Urinary bladder (tissue), 4 donors: ENCODE data around the gene YAP1. TPM values are rescaled to one million over a fixed set of nuclear protein-coding genes. Genes with fewer than 3 reads are reported as not detected.
A peak's percentile ranks its signal among the peaks of the same experiment; 100 is the strongest.

Experiments
- DNase-seq: peaks from one replicate; pipeline ENCODE4 v3.0.0-alpha.2; 2015; ENCODE audit errors: extremely low spot score
- H3K27ac ChIP-seq: one replicate; pipeline ENCODE4 v1.5.1; 2013; ENCODE audit warnings: low read depth, mild to moderate bottlenecking, moderate library complexity
- H3K36me3 ChIP-seq: one replicate; pipeline ENCODE4 v1.6.1; 2013; ENCODE audit warnings: mild to moderate bottlenecking, moderate library complexity; ENCODE audit not compliant: insufficient read depth
- H3K4me1 ChIP-seq: one replicate; pipeline ENCODE4 v1.6.1; 2013; ENCODE audit warnings: mild to moderate bottlenecking, moderate library complexity; ENCODE audit not compliant: insufficient read depth
- H3K4me3 ChIP-seq: one replicate; pipeline ENCODE4 v1.5.1; 2013; ENCODE audit warnings: low read depth, low read length
- WGBS: extraction: QIAGEN DNeasy Blood & Tissue Kit; methylation state at CpG from one replicate; pipeline ENCODE4 v1.1.7; 2013; 5-methylcytosine and 5-hydroxymethylcytosine counted together
- polyA plus RNA-seq: library from polyadenylated mRNA; stranded (reverse); fragments of 200-250 nt; gene quantifications from one replicate; pipeline ENCODE4 v1.2.3, GENCODE V29; 2013
- total RNA-seq: library from RNA; depleted of rRNA; stranded (reverse); fragments of >200 nt; gene quantifications from one replicate; pipeline ENCODE4 v1.2.3, GENCODE V29; 2014
- donor health status: healthy with polysubstance abuse.
- donor health status: healthy.

Gene YAP1
- total and polyA plus RNA-seq, 2 donors, result 112 to 129 TPM

DNA sequence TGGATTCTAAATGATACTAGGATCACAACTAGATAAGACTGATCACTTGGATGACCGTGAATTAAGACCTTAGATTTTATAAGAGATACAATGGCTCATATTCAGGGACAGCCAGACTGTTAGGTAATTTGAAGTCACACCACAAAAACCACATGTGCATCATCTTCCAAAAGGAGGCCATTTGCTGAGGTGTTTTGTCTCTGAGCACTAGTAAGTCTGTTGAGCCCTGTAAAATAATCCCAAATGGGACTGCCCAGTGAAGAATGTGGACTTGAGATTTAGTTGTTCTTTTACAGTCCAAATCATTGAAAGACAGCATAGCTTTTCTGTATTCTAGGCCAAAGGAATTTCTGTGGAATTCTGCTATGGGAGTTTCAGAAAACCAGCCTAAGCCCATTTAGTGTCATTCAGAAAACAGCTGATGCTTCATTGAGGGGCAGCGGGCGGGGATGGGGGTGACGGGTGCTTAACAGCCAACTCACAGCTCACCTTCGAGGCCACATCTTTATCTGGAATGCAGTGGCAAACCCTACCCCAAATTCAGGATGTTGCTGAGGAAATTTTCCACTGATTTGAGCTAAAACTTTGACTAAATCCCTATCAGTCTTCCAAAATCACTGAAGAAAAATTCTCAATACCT, 127.0 kb downstream of the YAP1 start:
- WGBS, result 74% methylated on average over 5 of the region's 5 CpGs

DNA sequence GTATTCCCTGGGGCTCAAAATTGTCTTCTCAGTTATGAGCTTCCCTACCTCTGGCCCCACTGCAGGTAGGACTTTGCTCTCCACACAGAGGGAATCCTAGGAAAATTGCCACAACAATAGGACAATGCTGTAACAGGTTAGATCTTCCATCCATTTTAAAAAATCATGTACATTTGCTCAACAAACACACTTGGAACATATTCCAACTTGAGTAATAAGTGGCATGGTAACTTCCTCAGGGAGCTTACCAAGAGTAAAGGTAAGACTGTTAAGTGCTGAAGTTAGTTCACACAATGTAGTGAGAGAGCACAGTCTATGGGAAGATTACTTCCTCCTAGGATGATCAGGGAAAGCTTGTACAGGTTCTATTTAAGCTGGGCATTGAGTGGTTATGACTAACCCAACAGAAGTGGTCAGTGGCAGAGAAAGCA, 128.2 kb downstream of the YAP1 start:
- no peak overlapping the region for H3K4me3 ChIP-seq
- DNase-seq, result no peak
- no peak overlapping the region for H3K27ac ChIP-seq
- no peaks in the 10 kb centered on the region for H3K36me3 ChIP-seq
- no peaks in the 10 kb centered on the region for H3K4me1 ChIP-seq

More for the DNA sequence above, 127.0 kb downstream of the YAP1 start:
- Histone ChIP-seq H3K4me3 (no peak overlapping the region), H3K27ac (no peak overlapping the region), H3K36me3 (no peaks in the 10 kb centered on the region), H3K4me1 (no peaks in the 10 kb centered on the region)
- no peak for DNase-seq

DNA sequence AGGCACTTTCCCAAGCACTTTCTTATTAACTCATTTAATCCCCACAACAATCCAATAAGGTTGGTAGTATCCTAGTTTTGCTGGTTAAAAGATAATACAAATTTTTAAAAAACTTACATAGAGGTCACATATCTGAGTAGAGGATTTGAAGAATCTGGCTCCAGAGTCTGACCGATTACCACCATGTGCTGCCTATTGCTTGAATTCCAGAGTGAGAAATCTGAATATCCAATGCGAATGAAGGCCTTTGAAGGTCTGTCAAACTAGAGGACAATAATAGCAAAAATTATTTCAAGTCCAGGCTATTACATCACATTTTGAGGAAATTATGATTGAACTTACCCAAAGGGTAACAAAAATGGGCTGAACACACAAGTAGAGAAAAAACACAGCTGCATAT, 129.2 kb downstream of the YAP1 start:
- Histone ChIP-seq H3K36me3 (no peaks in the 10 kb centered on the region), H3K27ac (no peak overlapping the region), H3K4me3 (no peak overlapping the region), H3K4me1 (no peaks in the 10 kb centered on the region)
- DNase-seq, result no peak
- WGBS, result 90% methylated on average over 2 of the region's 2 CpGs

DNA sequence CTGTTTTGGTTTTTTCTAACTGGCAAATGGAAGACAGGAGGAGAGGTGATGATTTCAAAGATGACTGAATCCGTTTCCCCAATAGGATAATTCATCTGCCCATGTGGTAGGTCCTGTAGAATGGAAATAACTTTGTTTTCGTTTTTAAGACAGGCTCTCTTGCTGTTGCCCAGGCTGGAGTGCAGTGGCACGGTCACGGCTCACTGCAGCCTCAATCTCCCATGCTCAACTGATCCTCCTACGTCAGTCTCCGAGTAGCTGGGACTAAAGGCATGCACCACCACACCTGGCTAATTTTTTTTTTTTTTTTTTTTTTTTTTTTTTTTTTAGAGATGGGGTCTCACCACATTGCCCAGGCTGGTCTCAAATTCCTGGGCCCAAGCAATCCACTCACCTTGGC, 129.7 kb downstream of the YAP1 start:
- no peak overlapping the region for H3K4me3 ChIP-seq
- H3K27ac ChIP-seq, result no peak overlapping the region
- DNase-seq, result no peak
- WGBS, result 89% methylated on average over 6 of the region's 6 CpGs
- no peaks in the 10 kb centered on the region for H3K4me1 ChIP-seq
- H3K36me3 ChIP-seq, result no peaks in the 10 kb centered on the region

DNA sequence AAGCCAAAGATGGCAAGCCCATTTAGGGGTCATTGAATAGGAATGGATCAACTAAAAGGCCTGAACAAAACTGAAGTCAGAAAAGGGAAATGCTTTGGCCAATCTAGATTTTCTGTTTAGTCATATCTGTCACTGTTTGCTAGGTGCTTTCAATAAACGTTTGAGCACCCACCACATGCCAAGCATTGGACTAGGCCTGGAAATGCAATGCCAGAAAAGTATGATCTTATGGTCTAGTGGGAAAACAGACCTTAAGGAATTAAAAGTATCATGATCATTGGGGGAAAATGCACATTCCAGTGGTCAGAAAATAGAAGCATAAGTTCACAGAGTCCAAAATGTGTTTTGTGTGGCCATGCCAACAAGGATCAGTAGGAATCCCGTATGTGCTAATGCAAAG, 130.3 kb downstream of the YAP1 start:
- H3K4me1 ChIP-seq, result no peaks in the 10 kb centered on the region
- no peaks in the 10 kb centered on the region for H3K36me3 ChIP-seq
- WGBS, result 42% methylated on average over 2 of the region's 2 CpGs
- H3K27ac ChIP-seq, result no peak overlapping the region
- DNase-seq, result no peak
- no peak overlapping the region for H3K4me3 ChIP-seq

DNA sequence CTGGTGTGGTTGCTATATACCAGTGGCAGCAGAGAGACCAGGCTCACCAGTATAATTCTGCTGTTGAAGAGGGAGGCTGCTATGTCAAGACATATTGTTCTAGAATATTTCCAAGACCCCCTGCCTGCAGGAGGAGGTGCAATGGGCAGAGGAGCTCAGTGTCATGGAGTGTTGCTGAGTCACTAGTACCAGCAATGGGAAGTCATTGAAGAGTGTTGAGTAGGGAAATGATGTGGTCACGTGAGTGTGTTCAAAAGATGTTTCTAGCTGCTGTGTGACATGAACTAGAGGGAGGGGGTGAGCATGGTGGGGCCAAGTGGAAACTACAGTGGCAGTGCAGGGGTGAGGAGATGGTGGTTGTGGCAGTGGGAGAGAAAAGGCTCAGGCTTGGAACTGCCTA, 130.8 kb downstream of the YAP1 start:
- Histone ChIP-seq H3K27ac (no peak overlapping the region), H3K4me3 (no peak overlapping the region), H3K36me3 (no peaks in the 10 kb centered on the region), H3K4me1 (no peaks in the 10 kb centered on the region)
- WGBS, result 66% methylated on average over 1 of the region's 1 CpG
- DNase-seq, result no peak

DNA sequence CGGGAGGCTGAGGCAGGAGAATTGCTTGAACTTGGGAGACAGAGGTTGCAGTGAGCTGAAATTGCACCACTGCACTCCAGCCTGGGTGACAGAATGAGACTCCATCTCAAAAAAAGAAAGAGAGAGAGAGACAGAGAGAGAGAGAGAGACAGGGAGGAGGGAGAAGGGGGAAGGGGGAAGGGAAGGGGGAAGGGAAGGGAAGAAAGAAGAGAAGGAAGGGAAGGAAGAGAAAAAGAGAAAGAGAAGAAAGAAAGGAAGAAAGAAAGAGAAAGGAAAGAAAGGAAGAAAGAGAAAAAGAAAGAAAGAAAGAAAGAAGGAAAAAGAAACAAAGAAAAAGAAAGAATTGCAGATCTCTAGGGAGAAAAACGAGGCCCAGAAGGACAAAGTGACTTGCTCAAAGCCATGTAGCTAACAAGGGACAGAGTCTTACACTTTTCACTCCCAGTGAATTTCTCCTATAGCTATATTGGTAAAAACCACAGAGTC, 133.2 kb downstream of the YAP1 start:
- 91% methylated on average over 2 of the region's 2 CpGs for WGBS
- no peak for DNase-seq
- Histone ChIP-seq H3K4me3 (no peak overlapping the region), H3K4me1 (no peaks in the 10 kb centered on the region), H3K36me3 (no peaks in the 10 kb centered on the region), H3K27ac (no peak overlapping the region)

DNA sequence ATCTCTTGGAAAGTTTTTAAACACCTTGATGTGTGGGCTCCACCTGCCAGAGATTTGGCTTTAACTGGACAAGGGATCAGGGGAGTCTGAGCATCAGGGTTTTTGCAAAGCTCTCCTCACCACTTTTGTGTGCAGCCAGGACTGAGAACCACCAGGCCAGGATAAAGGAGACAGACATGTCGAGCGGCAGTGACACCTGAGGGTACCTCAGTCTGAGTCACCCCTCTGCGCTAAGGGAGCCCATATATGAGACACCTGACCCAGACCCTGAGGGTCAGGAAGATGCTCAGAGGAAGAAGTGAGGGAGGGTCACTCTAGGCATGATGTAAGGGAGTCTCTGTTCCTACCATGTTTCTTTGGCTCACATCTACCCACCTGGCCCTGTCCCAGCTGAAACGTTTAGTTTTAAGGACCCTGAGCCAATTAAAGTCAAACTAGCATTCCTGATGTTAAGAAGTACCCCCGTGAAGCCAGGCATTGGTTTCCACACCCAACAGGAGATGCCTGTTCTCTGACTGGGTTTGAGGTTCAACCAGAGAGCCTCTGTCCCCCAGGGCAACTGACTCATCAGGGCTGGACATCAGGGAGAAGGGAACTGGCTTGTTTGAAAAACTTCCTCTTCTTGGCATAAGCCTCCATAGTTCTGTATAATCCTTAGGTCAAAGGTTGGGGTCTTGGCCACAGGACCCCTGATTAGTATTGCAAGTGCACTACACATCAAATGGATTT, 134.6 kb downstream of the YAP1 start:
- H3K36me3 ChIP-seq, result no peaks in the 10 kb centered on the region
- H3K27ac ChIP-seq, result no peak overlapping the region
- no peak overlapping the region for H3K4me3 ChIP-seq
- 66% methylated on average over 5 of the region's 5 CpGs for WGBS
- H3K4me1 ChIP-seq, result no peaks in the 10 kb centered on the region
- DNase-seq, result no peak

DNA sequence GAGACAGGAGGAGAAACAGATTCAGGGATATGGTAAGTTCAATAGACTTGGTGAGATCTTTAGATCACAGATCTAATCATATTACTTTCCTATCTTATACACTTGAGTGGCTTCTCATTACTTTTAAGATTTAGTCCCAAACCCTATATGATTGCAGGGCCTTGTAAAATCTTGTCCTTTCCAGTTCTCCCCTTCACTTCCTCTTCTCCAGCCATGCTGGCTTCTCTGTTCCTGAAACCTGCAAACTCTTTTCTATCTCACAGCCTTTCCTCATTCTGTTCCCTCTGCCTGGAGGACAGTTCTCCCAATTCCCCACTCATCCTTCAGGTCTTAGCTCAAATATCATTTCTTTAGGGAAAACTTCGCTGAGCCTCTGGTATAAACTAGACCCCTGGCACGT, 141.2 kb downstream of the YAP1 start:
- no peak overlapping the region for H3K4me3 ChIP-seq
- no peak overlapping the region for H3K27ac ChIP-seq
- 95% methylated on average over 2 of the region's 2 CpGs for WGBS
- no peak for DNase-seq
- H3K36me3 ChIP-seq, result no peaks in the 10 kb centered on the region
- no peaks in the 10 kb centered on the region for H3K4me1 ChIP-seq

DNA sequence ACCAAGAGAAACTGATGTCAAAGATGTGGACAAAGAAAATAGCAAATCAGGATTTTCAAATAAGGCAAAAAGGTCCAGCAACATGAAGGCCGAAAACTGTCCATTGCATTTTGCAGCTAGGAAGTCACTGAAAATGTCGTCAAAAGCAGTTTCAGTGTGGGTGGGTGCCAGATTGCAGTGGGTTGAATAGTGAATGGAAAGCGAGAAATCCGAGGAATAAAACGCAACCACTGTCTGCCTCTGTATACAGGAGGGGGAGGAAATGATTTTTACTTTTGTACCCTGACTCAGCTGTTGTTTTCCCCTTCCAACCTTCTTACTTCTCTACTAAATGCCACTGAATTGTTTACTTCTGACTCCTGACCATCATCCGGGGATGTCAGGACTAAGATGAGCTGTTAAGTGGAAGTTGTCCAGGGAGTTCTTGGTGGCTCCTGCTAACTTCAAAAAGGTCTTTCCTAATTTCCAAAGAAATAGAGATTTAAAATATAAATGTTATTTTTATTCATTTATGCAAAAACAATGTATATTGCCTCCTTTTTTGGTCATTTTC, 142.2 kb downstream of the YAP1 start:
- Histone ChIP-seq H3K36me3 (no peaks in the 10 kb centered on the region), H3K4me1 (no peaks in the 10 kb centered on the region), H3K4me3 (no peak overlapping the region), H3K27ac (no peak overlapping the region)
- 88% methylated on average over 6 of the region's 6 CpGs for WGBS
- no peak for DNase-seq

DNA sequence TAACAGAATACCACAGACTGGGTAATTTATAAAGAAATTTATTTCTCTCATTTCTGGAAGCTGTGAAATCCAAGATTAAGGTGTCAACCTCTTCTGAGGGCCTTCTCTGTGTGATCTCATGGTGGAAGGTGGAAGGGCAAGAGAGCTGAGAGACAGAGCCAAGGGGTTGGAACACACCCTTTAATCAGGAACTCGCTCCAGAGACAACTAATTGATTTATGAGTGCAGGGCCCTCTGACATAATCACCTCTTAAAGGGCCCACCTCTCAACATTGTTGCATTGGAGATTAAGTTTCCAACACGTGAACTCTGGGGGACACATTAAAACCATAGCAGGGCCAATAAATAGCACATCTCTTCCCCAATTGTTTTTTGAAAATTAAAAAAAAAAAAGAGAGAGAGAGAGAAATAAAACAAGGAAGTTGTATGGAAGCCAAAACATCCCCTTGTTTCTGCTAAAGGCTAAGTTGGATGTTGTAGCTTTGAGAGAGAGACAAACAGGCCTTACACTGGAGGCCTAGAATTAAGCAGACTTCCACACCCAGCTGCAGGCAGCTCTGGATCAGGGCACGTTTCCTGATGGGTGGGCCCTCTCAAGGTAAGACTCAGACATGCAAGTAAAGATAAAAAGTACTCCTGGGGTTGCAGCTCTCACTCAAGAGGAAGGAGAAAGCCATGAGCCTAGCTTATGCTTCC, 142.9 kb downstream of the YAP1 start:
- H3K27ac ChIP-seq, result no peak overlapping the region
- no peak overlapping the region for H3K4me3 ChIP-seq
- 49% methylated on average over 3 of the region's 3 CpGs for WGBS

DNA sequence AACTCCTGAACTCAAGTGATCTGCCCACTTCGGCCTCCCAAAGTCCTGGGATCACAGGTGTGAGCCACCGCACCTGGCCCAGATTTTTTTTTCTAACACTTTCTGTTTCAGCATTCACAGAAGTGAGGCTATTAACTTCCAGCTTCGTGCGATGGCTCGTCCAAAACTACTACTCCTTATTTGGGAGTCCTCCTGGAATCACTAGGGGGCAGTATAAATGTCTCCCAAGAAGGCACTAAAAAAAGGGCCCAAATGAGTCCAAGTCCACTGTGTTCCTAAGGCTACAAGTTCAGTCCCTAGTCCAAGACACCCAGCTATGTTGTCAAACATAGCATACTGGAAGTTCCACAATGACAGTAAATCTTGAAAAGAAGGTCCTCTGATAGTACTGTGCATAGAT, 143.8 kb downstream of the YAP1 start:
- no peak for DNase-seq
- no peaks in the 10 kb centered on the region for H3K4me1 ChIP-seq
- 92% methylated on average over 5 of the region's 5 CpGs for WGBS
- no peaks in the 10 kb centered on the region for H3K36me3 ChIP-seq
- H3K27ac ChIP-seq, result no peak overlapping the region
- no peak overlapping the region for H3K4me3 ChIP-seq

More for the DNA sequence above, 142.9 kb downstream of the YAP1 start:
- no peaks in the 10 kb centered on the region for H3K36me3 ChIP-seq
- no peaks in the 10 kb centered on the region for H3K4me1 ChIP-seq
- DNase-seq, result no peak

DNA sequence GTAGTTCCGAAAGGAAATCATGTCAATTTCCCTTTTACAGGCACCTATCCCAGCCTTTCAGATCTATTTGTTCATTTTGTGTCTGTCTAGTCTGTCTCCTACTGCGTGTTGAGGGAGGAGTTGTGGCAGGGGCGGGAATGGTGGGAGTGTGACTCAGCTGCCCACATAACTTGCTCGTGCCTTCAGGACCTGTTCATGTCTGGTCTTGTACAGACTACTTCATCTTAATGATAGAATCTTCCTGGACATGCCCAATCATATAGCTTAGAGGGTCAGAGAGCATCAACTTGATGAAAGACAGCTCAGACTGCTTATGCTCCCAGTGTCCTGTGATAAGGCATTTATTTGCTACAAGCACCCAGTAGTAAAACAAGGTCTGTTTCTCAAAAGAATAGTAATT, 146.0 kb downstream of the YAP1 start:
- H3K27ac ChIP-seq, result peak overlapping the region; percentile 54
- H3K4me3 ChIP-seq, result no peak overlapping the region
- DNase-seq, result peak; percentile 64
- H3K4me1 ChIP-seq, result no peaks in the 10 kb centered on the region
- 87% methylated on average over 4 of the region's 4 CpGs for WGBS
- no peaks in the 10 kb centered on the region for H3K36me3 ChIP-seq

DNA sequence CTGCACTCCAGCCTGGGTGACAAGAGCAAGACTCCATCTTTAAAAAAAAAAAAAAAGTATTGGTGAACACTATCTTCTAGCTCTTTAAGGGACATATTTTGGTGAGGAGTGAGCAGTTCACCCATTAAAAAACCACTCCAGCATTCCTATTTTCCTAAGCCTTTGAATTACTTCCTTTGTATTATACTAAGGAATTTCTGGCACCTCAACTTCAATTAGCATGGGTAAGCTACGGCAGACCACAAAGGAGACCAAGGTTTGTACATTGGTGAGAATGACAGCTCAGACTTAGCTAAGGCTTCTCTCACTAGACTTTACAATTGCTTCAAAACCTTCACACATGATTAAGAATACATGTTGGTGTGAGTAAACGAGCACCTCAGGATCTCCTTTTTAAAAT, 150.0 kb downstream of the YAP1 start:
- no peak overlapping the region for H3K4me3 ChIP-seq
- no peaks in the 10 kb centered on the region for H3K4me1 ChIP-seq
- H3K27ac ChIP-seq, result no peak overlapping the region
- DNase-seq, result no peak
- H3K36me3 ChIP-seq, result no peaks in the 10 kb centered on the region
- 91% methylated on average over 2 of the region's 2 CpGs for WGBS
